Breast epithelium (tissue), 3 donors: Measurements from ENCODE around the gene LEKR1.

Source experiments
- CTCF ChIP-seq, 3 donors: fragments of 450-650 bp; IDR thresholded peaks; one replicate each; pipeline ENCODE4 v1.5.1; 2016 to 2017; ENCODE audit warnings: antibody characterized with exemption in 3 of 3, mild to moderate bottlenecking in 3 of 3, moderate library complexity in 3 of 3
- POLR2A ChIP-seq: fragments of 450-650 bp; IDR thresholded peaks from one replicate; pipeline ENCODE4 v1.6.1; 2016; ENCODE audit warnings: antibody characterized with exemption, mild to moderate bottlenecking, moderate library complexity
- POLR2AphosphoS5 ChIP-seq, 3 donors: sonication (generic); formaldehyde crosslinking; IDR thresholded peaks; one replicate each; pipeline ENCODE4 v1.6.1; 2017; ENCODE audit warnings: antibody characterized with exemption in 3 of 3

GRCh38 chr3:156888176-156888575 lies 62.0 kb downstream of the LEKR1 start:
- TF ChIP-seq CTCF (IDR thresholded peaks at IDR 0.05) (no peak), POLR2A (no peak), POLR2AphosphoS5 (IDR thresholded peaks at IDR 0.05) (no peak)
